ENCODE measurements around the gene ZFP64. TPM values are rescaled to one million over a fixed set of nuclear protein-coding genes. Genes with fewer than 3 reads are reported as not detected.

ZFP64 gene
- total RNA-seq, 1 experiment from 2014 or later: 25.6 TPM

DNA sequence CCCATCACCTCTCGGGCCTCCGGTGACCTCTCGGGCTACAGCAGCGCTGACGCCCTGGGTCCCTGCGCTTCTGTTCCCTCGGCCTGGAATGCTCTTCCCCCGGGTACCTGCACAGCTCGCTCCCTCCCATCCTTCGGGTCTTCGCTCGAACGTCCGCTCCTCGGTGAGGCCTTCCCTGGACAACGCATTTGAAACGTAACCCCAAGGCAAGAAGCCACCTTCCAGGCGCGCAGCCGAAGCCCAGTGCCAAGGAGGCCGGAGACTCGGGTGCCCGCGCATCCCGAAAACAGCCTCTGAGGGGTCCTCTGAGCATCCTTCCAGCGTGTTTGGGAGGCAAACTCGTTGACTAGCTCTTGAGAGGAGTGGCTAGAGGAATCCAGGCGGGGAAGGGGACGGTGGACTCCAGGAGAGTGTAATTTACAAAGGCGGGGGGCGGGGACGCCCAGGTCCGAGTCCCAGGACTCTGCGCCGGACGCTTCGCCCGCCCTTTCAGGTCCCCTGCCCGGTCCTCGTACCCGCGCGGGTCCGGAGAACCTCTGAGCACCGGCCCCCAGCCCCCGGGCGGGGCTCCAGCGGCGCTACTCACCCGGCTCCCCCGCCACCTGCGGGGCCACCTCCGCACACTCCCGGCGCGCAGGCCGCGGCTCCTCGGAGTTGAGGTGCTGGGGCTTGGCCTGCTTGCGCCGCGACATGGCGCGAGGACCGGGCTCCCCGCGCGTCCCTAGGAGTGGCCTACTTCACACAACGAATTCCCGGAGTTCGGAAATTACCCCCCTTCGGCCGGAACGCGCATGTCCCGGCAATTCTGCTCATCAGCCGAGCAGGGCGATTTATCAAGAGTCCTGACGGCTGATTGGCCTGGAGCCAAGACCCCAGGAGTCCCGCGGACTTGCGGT, 86.8 kb downstream of the ZFP64 start:
- Histone ChIP-seq H3K36me3 (ENCODE audit: control insufficient read depth, insufficient read depth, low read length) (no peaks in the 10 kb centered on the region), H3K9me3 (peaks cover 12% of the 10 kb centered on the region), H3K4me1 (no peaks in the 10 kb centered on the region), H3K27me3 (replicated peaks; ENCODE audit: control insufficient read depth, insufficient read depth, low read length) (no peaks in the 10 kb centered on the region), H3K4me3 (ENCODE audit: low read depth, low read length) (peak overlapping the region; percentile 28)
- Mint-ChIP-seq H3K27ac (ENCODE audit: unreplicated experiment) (no peak overlapping the region), H3K36me3 (ENCODE audit: insufficient read depth, unreplicated experiment) (no peaks in the 10 kb centered on the region), H3K9me3 (ENCODE audit: unreplicated experiment) (no peaks in the 10 kb centered on the region), H3K4me3 (ENCODE audit: unreplicated experiment) (peak overlapping the region; percentile 65), H3K27me3 (ENCODE audit: insufficient read depth, unreplicated experiment) (no peaks in the 10 kb centered on the region), H3K4me1 (ENCODE audit: low read depth, unreplicated experiment) (no peaks in the 10 kb centered on the region)
- ChIA-PET POLR2A (no interaction called here), CTCF (interaction anchor here (1.4 kb wide), 1 partner anchor 24 kb away, joined by 4 read pairs; no protein-coding TSS in a partner anchor)
- intact Hi-C loops (cut with micrococcal nuclease; ENCODE audit: unreplicated experiment): no loop called here
- BruUV-seq (replicated peaks): no TSS peak
- no peak for TF ChIP-seq CTCF (IDR thresholded peaks at IDR 0.05; ENCODE audit: insufficient read depth in 1 of 2, low read depth in 1 of 2, low read length in 1 of 2, severe bottlenecking in 1 of 2, unreplicated experiment in 1 of 2)
- peak in 1 of 2 experiments; percentile 31 for DNase-seq

DNA sequence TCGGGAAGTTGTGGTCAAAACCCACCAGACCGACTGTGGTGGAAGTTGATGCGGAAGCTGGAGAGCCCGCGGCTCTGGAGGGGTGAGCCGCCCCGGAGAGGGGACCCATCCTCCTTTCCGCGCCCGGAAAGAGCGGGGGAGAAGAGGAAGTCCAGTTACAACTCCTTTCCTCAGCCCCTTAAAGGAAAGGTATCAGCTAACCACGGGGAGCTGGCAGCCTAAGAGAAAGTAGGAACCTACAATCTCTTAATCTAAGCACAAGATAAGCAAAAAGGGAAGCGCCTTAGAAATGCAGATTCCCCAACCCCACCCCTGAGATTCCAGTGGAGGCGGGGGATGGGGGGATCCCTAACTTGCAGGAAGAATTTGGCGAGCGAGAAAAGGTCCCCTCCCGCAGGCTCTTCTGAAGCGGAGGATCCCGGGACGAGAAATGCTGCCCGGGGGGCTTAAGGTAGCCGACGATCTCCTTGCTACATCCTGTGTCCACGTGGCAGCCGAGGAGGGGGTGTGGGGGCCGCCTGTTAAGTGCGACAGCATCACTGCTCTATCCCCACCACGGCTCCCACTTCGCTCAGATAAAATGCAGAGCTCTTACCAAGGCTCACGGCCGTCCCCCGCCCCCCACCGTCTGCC, 87.5 kb downstream of the ZFP64 start:
- ChIA-PET POLR2A (no interaction called here), CTCF (interaction anchor here (1.4 kb wide), 1 partner anchor 25 kb away, joined by 4 read pairs; no protein-coding TSS in a partner anchor)
- no peaks in the 10 kb centered on the region for H3K4me1 ChIP-seq
- Mint-ChIP-seq H3K4me3 (ENCODE audit: unreplicated experiment) (peak overlapping the region; percentile 65), H3K27ac (ENCODE audit: unreplicated experiment) (no peak overlapping the region), H3K36me3 (ENCODE audit: insufficient read depth, unreplicated experiment) (no peaks in the 10 kb centered on the region), H3K4me1 (ENCODE audit: low read depth, unreplicated experiment) (no peaks in the 10 kb centered on the region), H3K9me3 (ENCODE audit: unreplicated experiment) (no peaks in the 10 kb centered on the region), H3K27me3 (ENCODE audit: insufficient read depth, unreplicated experiment) (no peaks in the 10 kb centered on the region)
- H3K9me3 ChIP-seq: peaks cover 12% of the 10 kb centered on the region
- H3K27me3 ChIP-seq (replicated peaks; ENCODE audit: control insufficient read depth, insufficient read depth, low read length): no peaks in the 10 kb centered on the region
- DNase-seq: no peak
- intact Hi-C loops (cut with micrococcal nuclease; ENCODE audit: unreplicated experiment): no loop called here
- no peaks in the 10 kb centered on the region for H3K36me3 ChIP-seq (ENCODE audit: control insufficient read depth, insufficient read depth, low read length)
- no peak for TF ChIP-seq CTCF (IDR thresholded peaks at IDR 0.05; ENCODE audit: insufficient read depth in 1 of 2, low read depth in 1 of 2, low read length in 1 of 2, severe bottlenecking in 1 of 2, unreplicated experiment in 1 of 2)
- BruUV-seq (replicated peaks): no TSS peak
- H3K4me3 ChIP-seq (ENCODE audit: low read depth, low read length): no peak overlapping the region

- intact Hi-C loops (cut with micrococcal nuclease; ENCODE audit: unreplicated experiment): no loop called here
- Mint-ChIP-seq H3K4me3 (ENCODE audit: unreplicated experiment) (peak overlapping the region; percentile 65), H3K27me3 (ENCODE audit: insufficient read depth, unreplicated experiment) (no peaks in the 10 kb centered on the region), H3K9me3 (ENCODE audit: unreplicated experiment) (no peaks in the 10 kb centered on the region), H3K4me1 (ENCODE audit: low read depth, unreplicated experiment) (no peaks in the 10 kb centered on the region), H3K36me3 (ENCODE audit: insufficient read depth, unreplicated experiment) (no peaks in the 10 kb centered on the region), H3K27ac (ENCODE audit: unreplicated experiment) (no peak overlapping the region)
- Histone ChIP-seq H3K9me3 (peaks cover 12% of the 10 kb centered on the region), H3K36me3 (ENCODE audit: control insufficient read depth, insufficient read depth, low read length) (no peaks in the 10 kb centered on the region), H3K4me3 (ENCODE audit: low read depth, low read length) (no peak overlapping the region), H3K4me1 (no peaks in the 10 kb centered on the region), H3K27me3 (replicated peaks; ENCODE audit: control insufficient read depth, insufficient read depth, low read length) (no peaks in the 10 kb centered on the region)
- no TSS peak for BruUV-seq (replicated peaks)
- POLR2A ChIA-PET: no interaction called here
- DNase-seq: no peak
- TF ChIP-seq CTCF (IDR thresholded peaks at IDR 0.05; ENCODE audit: insufficient read depth in 1 of 2, low read depth in 1 of 2, low read length in 1 of 2, severe bottlenecking in 1 of 2, unreplicated experiment in 1 of 2): no peak
- CTCF ChIA-PET: interaction anchor here (0.6 to 1.4 kb wide), 2 partner anchors 25 to 101 kb away, joined by 3 to 4 read pairs; no protein-coding TSS in a partner anchor
Observed at GRCh38 chr20:52103335-52103912, 88.2 kb downstream of the ZFP64 start.

Data from Caco-2 (cell line).